Spleen (tissue), 11 donors: ENCODE data around the gene NEDD9. TPM values are rescaled to one million over a fixed set of nuclear protein-coding genes. Genes with fewer than 3 reads are reported as not detected.
A peak's percentile ranks its signal among the peaks of the same experiment; 100 is the strongest.

Source experiments
- DNase-seq: peaks from one replicate; pipeline ENCODE4 v3.0.0-alpha.2; 2020
- H3K27ac ChIP-seq, 8 donors: fragments of 200-600 bp; sonication (generic) in 7 of 8; 1 replicate in 4 of 8; 2 replicates in 4 of 8; pipeline versions ENCODE4 v1.5.0 to v1.8.0; 2016 to 2021; ENCODE audit warnings: inconsistent platforms in 4 of 8, mild to moderate bottlenecking in 4 of 8, moderate library complexity in 1 of 8
- H3K27me3 ChIP-seq, 7 donors: fragments of 200-600 bp; sonication (generic) in 6 of 7; replicated peaks in 1 of 7; 1 replicate in 4 of 7; 2 replicates in 3 of 7; pipeline versions ENCODE4 v1.5.0 to v1.8.0; 2016 to 2021; ENCODE audit warnings: inconsistent platforms in 3 of 7, mild to moderate bottlenecking in 1 of 7
- H3K36me3 ChIP-seq, 6 donors: fragments of 200-600 bp; sonication (generic) in 5 of 6; 1 replicate in 4 of 6; 2 replicates in 2 of 6; pipeline versions ENCODE4 v1.5.0 to v1.8.0; 2016 to 2021; ENCODE audit warnings: inconsistent platforms in 2 of 6
- H3K4me1 ChIP-seq, 6 donors: fragments of 200-600 bp; sonication (generic) in 5 of 6; 1 replicate in 3 of 6; 2 replicates in 3 of 6; pipeline versions ENCODE4 v1.5.0 to v1.8.0; 2016 to 2021; ENCODE audit warnings: inconsistent platforms in 3 of 6
- H3K4me3 ChIP-seq, 8 donors: fragments of 200-600 bp; sonication (generic) in 7 of 8; 1 replicate in 4 of 8; 2 replicates in 4 of 8; pipeline versions ENCODE4 v1.5.0 to v1.8.0; 2016 to 2021; ENCODE audit warnings: inconsistent platforms in 4 of 8, mild to moderate bottlenecking in 4 of 8, moderate library complexity in 2 of 8
- H3K9me3 ChIP-seq, 8 donors: fragments of 200-600 bp; sonication (generic) in 7 of 8; 1 replicate in 4 of 8; 2 replicates in 4 of 8; pipeline versions ENCODE4 v1.5.0 to v1.8.0; 2016 to 2021; ENCODE audit warnings: inconsistent platforms in 4 of 8
- POLR2A ChIP-seq, 3 donors: fragments of 450-650 bp; IDR thresholded peaks; one replicate each; pipeline ENCODE4 v1.5.1; 2017; ENCODE audit warnings: antibody characterized with exemption in 3 of 3, mild to moderate bottlenecking in 1 of 3
- POLR2AphosphoS5 ChIP-seq, 3 donors: sonication (generic); formaldehyde crosslinking; IDR thresholded peaks; one replicate each; pipeline ENCODE4 v1.5.1; 2017; ENCODE audit warnings: antibody characterized with exemption in 3 of 3
- WGBS, 5 donors: extraction: QIAGEN DNeasy Blood & Tissue Kit in 3 of 5; methylation state at CpG; one replicate each; pipeline versions ENCODE4 v1.1.5 to v1.1.7; 2013 to 2018; 5-methylcytosine and 5-hydroxymethylcytosine counted together
- intact Hi-C: fragments of 100-400 bp; cut with DNase I; formaldehyde crosslinking; loops from one replicate; pipeline ENCODE4 v1.15.0; 2023; ENCODE audit warnings: low total_unique reads
- polyA plus RNA-seq, 3 donors: library from polyadenylated mRNA; stranded (reverse); fragments of 200-250 nt; gene quantifications; one replicate each; pipeline ENCODE4 v1.2.1, GENCODE V29; 2013
- total RNA-seq, 7 donors: library from RNA; depleted of rRNA in 3 of 7; stranded (reverse); fragments of >200 nt in 3 of 7; fragmentation: NEBNext Ultra II Directional in 4 of 7; extraction: Animal tissue kit (Norgen Biotek cat#: 25700) in 4 of 7; gene quantifications; one replicate each; pipeline versions ENCODE4 v1.1.0 to v1.2.1, GENCODE V29; 2016 to 2021
- TF ChIP-seq, protein P1 (sequence below), 11 experiments: fragments of 200-600 bp in 7 of 11; fragments of 450-650 bp in 4 of 11; sonication (generic) in 4 of 11; IDR thresholded peaks in 8 of 11; conservative IDR thresholded peaks in 3 of 11; 1 replicate in 7 of 11; 2 replicates in 4 of 11; pipeline versions ENCODE4 v1.4.0 to v1.8.0; 2016 to 2021; ENCODE audit warnings: antibody characterized with exemption in 11 of 11, inconsistent platforms in 4 of 11, mild to moderate bottlenecking in 1 of 11
- donor health status: healthy with polysubstance abuse.
- donor health status: DM: no; HTN: no; CAD: no; lungs with moderate emphysema.
- donor health status: DM: no; HTN: no; CAD: no.
- donor health status: Bipolar disorder and iron deficiency.
- donor health status: healthy.
- donor health status: DM: no; HTN: no; CAD: no.
- donor health status: DM: yes; HTN: yes; CAD: no.

The NEDD9 gene
- total and polyA plus RNA-seq, 10 donors, result 16.1 to 208 (median 115) TPM

DNA sequence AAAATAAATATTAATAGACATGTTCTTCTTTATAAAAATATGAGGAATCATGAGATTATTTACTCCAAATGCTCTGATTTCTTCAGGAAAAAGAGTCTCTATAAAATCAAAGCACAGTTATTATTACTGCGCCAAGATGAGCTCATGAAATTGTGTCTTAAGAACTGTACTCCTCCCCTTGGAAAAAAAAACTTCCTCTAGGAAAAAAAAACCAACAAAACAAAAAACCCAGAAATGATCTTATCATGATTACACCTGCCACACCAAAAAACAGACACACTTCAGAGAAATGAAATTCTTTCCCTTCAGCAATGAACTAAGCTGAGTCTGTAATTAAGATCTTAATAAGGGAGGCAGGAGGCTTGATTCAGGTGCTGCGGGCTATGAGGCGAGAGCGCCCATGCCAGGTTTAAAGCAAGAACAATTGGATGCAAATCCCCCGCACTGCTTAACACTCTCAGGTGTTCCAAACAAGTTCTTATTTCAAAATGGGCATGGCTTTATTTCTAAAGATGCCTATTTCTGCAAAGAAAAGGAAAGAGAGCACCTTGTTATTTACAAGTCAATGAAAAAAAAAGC, 9.1 kb downstream of the NEDD9 start:
- Histone ChIP-seq H3K4me3 (no peak overlapping the region), H3K9me3 (no peaks in the 10 kb centered on the region), H3K27me3 (no peaks in the 10 kb centered on the region), H3K36me3 (peaks cover 0 to 52% (median 0%) of the 10 kb centered on the region in 6 donors), H3K27ac (peak overlapping the region in 5 of 8 donors; percentile 33 to 90 (median 81)), H3K4me1 (peaks cover 36 to 100% (median 65%) of the 10 kb centered on the region in 6 donors)
- WGBS, 5 donors, result 95 to 98% (median 97%) methylated on average over 5 of the region's 5 CpGs
- intact Hi-C loops, result no loop called here
- DNase-seq, result no peak
- TF ChIP-seq POLR2A (IDR thresholded peaks at IDR 0.05) (no peak), POLR2AphosphoS5 (IDR thresholded peaks at IDR 0.05) (no peak)
- TF ChIP-seq, protein P1, sequence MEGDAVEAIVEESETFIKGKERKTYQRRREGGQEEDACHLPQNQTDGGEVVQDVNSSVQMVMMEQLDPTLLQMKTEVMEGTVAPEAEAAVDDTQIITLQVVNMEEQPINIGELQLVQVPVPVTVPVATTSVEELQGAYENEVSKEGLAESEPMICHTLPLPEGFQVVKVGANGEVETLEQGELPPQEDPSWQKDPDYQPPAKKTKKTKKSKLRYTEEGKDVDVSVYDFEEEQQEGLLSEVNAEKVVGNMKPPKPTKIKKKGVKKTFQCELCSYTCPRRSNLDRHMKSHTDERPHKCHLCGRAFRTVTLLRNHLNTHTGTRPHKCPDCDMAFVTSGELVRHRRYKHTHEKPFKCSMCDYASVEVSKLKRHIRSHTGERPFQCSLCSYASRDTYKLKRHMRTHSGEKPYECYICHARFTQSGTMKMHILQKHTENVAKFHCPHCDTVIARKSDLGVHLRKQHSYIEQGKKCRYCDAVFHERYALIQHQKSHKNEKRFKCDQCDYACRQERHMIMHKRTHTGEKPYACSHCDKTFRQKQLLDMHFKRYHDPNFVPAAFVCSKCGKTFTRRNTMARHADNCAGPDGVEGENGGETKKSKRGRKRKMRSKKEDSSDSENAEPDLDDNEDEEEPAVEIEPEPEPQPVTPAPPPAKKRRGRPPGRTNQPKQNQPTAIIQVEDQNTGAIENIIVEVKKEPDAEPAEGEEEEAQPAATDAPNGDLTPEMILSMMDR (IDR thresholded peaks at IDR 0.05 in 8 of 11, conservative IDR thresholded peaks at IDR 0.05 in 3 of 11), result no peak

GRCh38 chr6:11222385-11223277, 9.8 kb downstream of the NEDD9 start:
- intact Hi-C loops, result no loop called here
- TF ChIP-seq POLR2AphosphoS5 (IDR thresholded peaks at IDR 0.05) (peak in 1 of 3 donors; percentile 26), POLR2A (IDR thresholded peaks at IDR 0.05) (no peak)
- TF ChIP-seq, protein P1 (IDR thresholded peaks at IDR 0.05 in 8 of 11, conservative IDR thresholded peaks at IDR 0.05 in 3 of 11), result no peak
- H3K9me3 ChIP-seq, result no peaks in the 10 kb centered on the region
- no peak for DNase-seq
- peaks cover 0 to 56% (median 0%) of the 10 kb centered on the region in 6 donors for H3K36me3 ChIP-seq
- H3K27me3 ChIP-seq, result no peaks in the 10 kb centered on the region
- 63 to 78% (median 74%) methylated on average over 5 of the region's 5 CpGs for WGBS, 5 donors
- no peak overlapping the region for H3K4me3 ChIP-seq
- H3K27ac ChIP-seq, result peak overlapping the region in 5 of 8 donors; percentile 5 to 90 (median 81)
- peaks cover 42 to 100% (median 73%) of the 10 kb centered on the region in 6 donors for H3K4me1 ChIP-seq

DNA sequence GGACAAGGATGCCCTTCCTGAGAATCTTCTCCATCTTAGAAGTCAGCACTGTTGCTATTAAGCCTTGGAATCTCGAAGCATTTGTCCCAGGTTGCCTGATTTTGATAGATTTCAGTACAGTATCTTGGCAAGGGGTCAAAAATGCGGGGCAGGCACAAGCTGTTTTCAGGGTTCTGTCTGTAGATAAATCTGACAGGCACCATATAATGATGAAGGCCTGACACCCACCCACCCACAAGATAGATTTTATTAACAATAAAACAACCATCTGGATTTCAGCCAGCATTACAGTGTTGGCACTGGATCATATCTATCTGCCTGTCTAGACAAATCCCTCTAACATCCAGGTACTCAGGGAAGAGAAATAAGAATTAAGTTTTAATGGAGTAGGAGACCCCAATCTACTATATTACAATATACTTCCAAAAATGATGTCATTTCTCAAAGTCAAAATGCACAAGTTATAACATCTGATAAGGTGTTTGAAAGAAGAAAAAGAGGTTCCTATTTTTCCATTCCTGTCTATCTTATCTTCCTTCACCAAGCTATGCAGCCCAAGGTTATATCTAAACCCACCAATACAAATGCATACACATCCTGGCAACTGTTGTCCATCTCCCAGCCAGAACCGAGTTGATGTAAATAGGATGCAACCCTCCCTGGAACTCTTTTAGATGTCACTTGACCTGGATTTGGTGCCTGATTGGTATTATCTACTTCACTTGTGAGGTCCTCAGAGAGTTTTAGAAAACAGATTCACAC, 10.7 kb downstream of the NEDD9 start:
- DNase-seq, result no peak
- intact Hi-C loops, result no loop called here
- no peaks in the 10 kb centered on the region for H3K9me3 ChIP-seq
- H3K27ac ChIP-seq, result peak overlapping the region in 5 of 8 donors; percentile 5 to 90 (median 81)
- no peak overlapping the region for H3K4me3 ChIP-seq
- 76 to 87% (median 81%) methylated on average over 3 of the region's 3 CpGs for WGBS, 5 donors
- H3K4me1 ChIP-seq, result peaks cover 42 to 100% (median 77%) of the 10 kb centered on the region in 6 donors
- no peaks in the 10 kb centered on the region for H3K27me3 ChIP-seq
- peaks cover 0 to 65% (median 0%) of the 10 kb centered on the region in 6 donors for H3K36me3 ChIP-seq
- TF ChIP-seq POLR2AphosphoS5 (IDR thresholded peaks at IDR 0.05), result no peak
- no peak for TF ChIP-seq POLR2A (IDR thresholded peaks at IDR 0.05)
- TF ChIP-seq, protein P1 (IDR thresholded peaks at IDR 0.05 in 8 of 11, conservative IDR thresholded peaks at IDR 0.05 in 3 of 11), result no peak
